ENCODE data around the gene SND1.

SND1 gene

GRCh38 chr7:128067983-128068382, 416.0 kb downstream of the SND1 start:
- H3K4me3 ChIP-seq (ENCODE audit: insufficient read depth, low read length, poor library complexity, severe bottlenecking): no peak overlapping the region
- H3K9me2 ChIP-seq (replicated peaks; ENCODE audit: insufficient read depth, low read length): no peaks in the 10 kb centered on the region
- no peaks in the 10 kb centered on the region for H4K20me1 ChIP-seq (ENCODE audit: low read depth, low read length)
- no peak overlapping the region for H3K4me2 ChIP-seq (ENCODE audit: low read depth, low read length, poor library complexity, severe bottlenecking)
- H3K36me3 ChIP-seq (ENCODE audit: low read length): no peaks in the 10 kb centered on the region
- H3K27ac ChIP-seq (ENCODE audit: low read depth, low read length): no peak overlapping the region
- H3K9me3 ChIP-seq (ENCODE audit: insufficient read depth, low read length): no peaks in the 10 kb centered on the region
- no peaks in the 10 kb centered on the region for H3K27me3 ChIP-seq (ENCODE audit: low read length)
- TF ChIP-seq EZH2phosphoT487 (conservative IDR thresholded peaks at IDR 0.05; ENCODE audit: low read length): no peak
- TF ChIP-seq CTCF (IDR thresholded peaks at IDR 0.05; ENCODE audit: insufficient read depth, low read length, poor library complexity, severe bottlenecking): no peak
- H2AFZ ChIP-seq (ENCODE audit: low read depth, low read length, severe bottlenecking): no peak overlapping the region
- H3K9ac ChIP-seq (ENCODE audit: low read length): no peak overlapping the region
- H3K79me2 ChIP-seq (ENCODE audit: insufficient read depth, low read length): no peaks in the 10 kb centered on the region
- H3F3A ChIP-seq (ENCODE audit: insufficient read depth): no peaks in the 10 kb centered on the region

GRCh38 chr7:128068785-128069184, 416.8 kb downstream of the SND1 start:
- no peak overlapping the region for H3K9ac ChIP-seq (ENCODE audit: low read length)
- no peak overlapping the region for H2AFZ ChIP-seq (ENCODE audit: low read depth, low read length, severe bottlenecking)
- no peaks in the 10 kb centered on the region for H3K9me3 ChIP-seq (ENCODE audit: insufficient read depth, low read length)
- H3K79me2 ChIP-seq (ENCODE audit: insufficient read depth, low read length): no peaks in the 10 kb centered on the region
- H3K27ac ChIP-seq (ENCODE audit: low read depth, low read length): no peak overlapping the region
- H3K4me2 ChIP-seq (ENCODE audit: low read depth, low read length, poor library complexity, severe bottlenecking): no peak overlapping the region
- H3K27me3 ChIP-seq (ENCODE audit: low read length): no peaks in the 10 kb centered on the region
- H3F3A ChIP-seq (ENCODE audit: insufficient read depth): no peaks in the 10 kb centered on the region
- TF ChIP-seq CTCF (IDR thresholded peaks at IDR 0.05; ENCODE audit: insufficient read depth, low read length, poor library complexity, severe bottlenecking) (no peak), EZH2phosphoT487 (conservative IDR thresholded peaks at IDR 0.05; ENCODE audit: low read length) (no peak)
- no peaks in the 10 kb centered on the region for H3K36me3 ChIP-seq (ENCODE audit: low read length)
- no peak overlapping the region for H3K4me3 ChIP-seq (ENCODE audit: insufficient read depth, low read length, poor library complexity, severe bottlenecking)
- H3K9me2 ChIP-seq (replicated peaks; ENCODE audit: insufficient read depth, low read length): no peaks in the 10 kb centered on the region
- H4K20me1 ChIP-seq (ENCODE audit: low read depth, low read length): no peaks in the 10 kb centered on the region

DNA sequence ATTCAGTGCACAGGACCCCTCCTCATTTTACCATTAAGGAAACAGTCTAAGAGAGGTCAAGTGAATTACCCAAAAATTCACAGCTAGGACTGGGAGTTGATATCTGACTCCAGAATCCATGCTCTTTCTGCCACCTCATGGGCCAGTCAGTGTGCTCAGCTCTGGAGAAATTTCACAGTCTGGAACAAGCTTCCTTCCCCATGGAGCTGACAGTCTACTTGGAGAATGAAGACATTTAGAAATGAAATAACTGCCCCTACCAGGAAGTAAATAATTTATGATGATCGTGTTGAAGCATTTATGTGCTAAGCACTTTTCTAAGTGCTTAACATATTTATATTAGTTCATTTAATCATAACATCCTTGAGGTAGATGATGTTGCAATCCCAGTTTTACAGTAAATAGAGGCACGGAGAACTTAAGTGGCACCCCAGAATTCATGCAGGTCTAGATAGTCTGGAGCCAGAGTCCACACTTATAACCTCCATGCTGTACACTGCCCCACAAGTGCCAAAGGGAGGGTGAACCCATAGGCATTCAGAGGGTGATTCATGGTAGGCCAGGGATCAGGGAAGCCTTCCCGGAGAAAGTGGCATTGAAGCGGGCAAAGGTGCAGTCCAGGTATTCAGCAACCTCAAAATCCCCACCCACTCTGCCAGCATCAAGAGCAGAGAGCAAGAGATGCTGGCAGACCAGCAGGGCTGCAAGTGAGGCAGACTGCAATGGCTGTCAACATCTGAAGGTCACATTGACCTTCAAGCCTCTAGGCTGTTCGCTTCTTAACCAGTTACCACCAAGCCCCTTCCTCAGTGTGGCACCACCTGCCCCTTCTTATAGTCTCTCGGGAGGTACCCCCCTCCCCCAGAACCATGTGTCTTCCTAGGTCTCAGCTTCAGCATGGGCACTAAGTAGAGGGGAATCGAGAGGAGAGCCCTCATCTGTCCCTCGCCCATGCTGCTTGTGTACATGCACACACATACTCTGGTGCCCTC, 417.7 kb downstream of the SND1 start:
- TF ChIP-seq EZH2phosphoT487 (conservative IDR thresholded peaks at IDR 0.05; ENCODE audit: low read length) (no peak), CTCF (IDR thresholded peaks at IDR 0.05; ENCODE audit: insufficient read depth, low read length, poor library complexity, severe bottlenecking) (no peak)
- Histone ChIP-seq H3K4me3 (ENCODE audit: insufficient read depth, low read length, poor library complexity, severe bottlenecking) (no peak overlapping the region), H3K9me3 (ENCODE audit: insufficient read depth, low read length) (no peaks in the 10 kb centered on the region), H3K27ac (ENCODE audit: low read depth, low read length) (no peak overlapping the region), H3K9me2 (replicated peaks; ENCODE audit: insufficient read depth, low read length) (no peaks in the 10 kb centered on the region), H3K9ac (ENCODE audit: low read length) (no peak overlapping the region), H2AFZ (ENCODE audit: low read depth, low read length, severe bottlenecking) (no peak overlapping the region), H3K36me3 (ENCODE audit: low read length) (no peaks in the 10 kb centered on the region), H3K4me2 (ENCODE audit: low read depth, low read length, poor library complexity, severe bottlenecking) (no peak overlapping the region), H3K79me2 (ENCODE audit: insufficient read depth, low read length) (no peaks in the 10 kb centered on the region), H4K20me1 (ENCODE audit: low read depth, low read length) (no peaks in the 10 kb centered on the region), H3K27me3 (ENCODE audit: low read length) (no peaks in the 10 kb centered on the region), H3F3A (ENCODE audit: insufficient read depth) (no peaks in the 10 kb centered on the region)

All from SU-DHL-6 (cell line).